COR-L47 (cell line): ENCODE results near the gene OR2H1.
"Not testable (repeated sequence)": the region's sequence is repeated elsewhere in the genome, so short reads cannot be mapped to it uniquely, and the experiment has no call there.

Experiments
- DNase-seq: peaks from one replicate; lab custom pipeline; 2025; lab: John Stamatoyannopoulos, UW

The OR2H1 gene

DNA sequence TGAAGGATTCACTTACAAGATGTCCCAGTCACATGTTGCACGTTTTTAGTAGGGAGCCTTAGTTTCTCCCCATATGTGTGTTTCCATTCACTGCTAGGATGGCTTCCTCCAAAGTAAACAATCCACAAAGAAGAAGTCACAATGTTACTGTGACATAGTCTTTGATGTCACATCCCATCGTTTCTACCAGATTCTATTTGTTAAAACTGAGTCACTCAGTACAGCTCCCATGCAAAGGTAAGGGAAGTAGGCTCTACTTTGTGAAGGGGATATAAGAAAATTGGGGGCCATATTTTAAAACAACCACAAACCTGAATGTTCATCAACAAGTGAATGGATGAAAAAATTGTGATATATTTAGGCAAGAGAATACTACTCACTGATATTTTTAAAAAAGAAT lies at the start of gene OR2H1, which contains the start of gene OR11A1:
Gene OR2H1, plus strand, starts transcription at position 185 of the 400 bp plus-strand sequence. CDS start 4,615 bp downstream, outside the sequence.
Gene OR11A1, minus strand, starts transcription at position 101 of the 400 bp plus-strand sequence. CDS start 29,430 bp downstream, outside the sequence.
- DNase-seq: no peak

DNA sequence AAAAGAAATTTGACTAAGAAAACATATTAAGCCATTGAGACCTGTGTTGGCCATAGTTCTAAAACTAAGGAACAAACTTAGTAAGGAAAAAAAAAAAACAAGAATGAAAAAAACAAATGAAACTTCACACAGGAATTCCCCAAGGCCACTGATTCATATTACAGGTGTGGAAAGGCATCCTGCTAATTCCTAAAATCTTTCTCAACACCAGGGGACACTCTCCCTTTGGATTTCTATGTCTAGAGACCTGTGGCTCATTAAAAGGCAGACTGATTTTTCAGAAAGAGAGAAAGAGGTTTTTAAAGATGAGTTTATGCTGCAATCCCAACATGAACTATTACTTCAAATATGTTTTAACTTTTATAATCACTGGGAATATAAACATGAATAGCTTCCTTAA lies 42.4 kb upstream of the OR2H1 start, which contains the start of gene OR12D1:
Gene OR12D1, plus strand, starts transcription at position 341 of the 400 bp plus-strand sequence.
- DNase-seq: no peak

DNA sequence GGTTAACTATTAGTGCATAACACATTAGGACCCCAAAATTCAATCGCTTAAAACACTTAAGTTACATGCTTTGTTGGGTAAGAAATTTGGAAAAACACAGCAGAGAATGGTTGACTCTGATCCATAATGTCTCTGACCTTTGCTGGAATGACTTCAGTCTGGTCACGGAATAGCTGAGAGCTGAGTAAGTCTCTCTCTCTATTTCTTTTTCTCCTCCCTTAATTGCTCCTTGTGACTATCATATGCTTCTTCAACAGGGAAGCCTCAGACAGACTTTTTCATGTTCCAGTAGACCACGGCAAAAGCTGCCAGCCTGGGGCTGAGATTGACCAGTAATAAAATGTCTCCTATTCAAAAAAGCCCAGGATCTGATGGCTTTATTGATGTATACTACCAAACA lies 37.4 kb upstream of the OR2H1 start:
- no peak for DNase-seq

DNA sequence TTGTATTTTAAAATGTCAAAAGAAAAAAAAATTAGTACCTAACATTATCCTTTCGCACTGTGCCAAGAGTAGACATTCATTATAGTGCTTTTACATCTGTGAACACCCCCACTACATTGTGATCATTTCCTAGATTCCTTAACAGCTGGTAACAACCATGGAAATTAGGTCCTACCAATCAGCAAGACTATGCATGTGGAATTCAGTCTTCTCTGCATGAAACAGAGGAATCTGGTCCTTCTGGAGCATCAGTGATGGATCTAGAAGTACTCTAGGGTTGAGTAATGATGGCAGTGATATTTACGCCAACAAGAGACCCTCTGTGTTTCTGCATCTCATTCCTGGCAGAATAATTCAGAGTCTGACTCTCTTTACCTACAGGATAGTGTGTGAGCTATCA lies 32.8 kb upstream of the OR2H1 start:
- DNase-seq: no peak

DNA sequence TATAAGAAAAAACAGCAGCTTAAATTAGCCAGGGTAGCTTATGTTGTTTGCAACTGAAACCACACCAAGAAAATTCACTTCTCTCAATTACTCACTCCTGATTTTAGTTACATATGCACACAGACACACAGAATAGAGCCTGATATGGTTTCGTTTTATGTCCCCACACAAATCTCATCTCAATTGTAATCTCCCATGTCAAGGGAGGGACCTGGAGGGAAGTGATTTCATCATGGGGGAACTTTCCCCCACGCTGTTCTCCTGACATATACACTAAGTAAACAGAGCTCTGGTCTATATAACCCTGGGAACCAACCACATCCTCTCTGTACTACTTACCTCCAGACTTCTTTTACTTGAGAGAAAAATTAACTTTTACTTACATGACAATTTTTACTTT lies 32.4 kb upstream of the OR2H1 start:
- DNase-seq: no peak

DNA sequence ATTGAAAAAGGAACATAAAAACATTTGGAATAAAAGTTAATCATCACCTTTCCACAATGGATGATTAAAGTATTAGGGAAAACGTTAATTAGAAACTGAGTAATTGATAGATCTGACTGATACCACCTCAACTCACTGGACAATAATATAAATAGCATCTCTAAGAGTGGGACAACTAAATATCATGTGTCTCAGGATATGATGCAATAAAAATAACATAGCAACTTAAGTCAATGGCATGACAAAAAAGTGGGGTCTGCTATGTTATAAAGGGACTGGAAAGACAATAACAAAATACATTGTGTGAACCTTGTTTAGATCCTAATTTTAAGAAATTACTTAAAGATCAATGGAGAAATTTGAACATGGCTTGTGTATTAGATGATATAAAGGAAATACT lies 31.9 kb upstream of the OR2H1 start:
- DNase-seq: no peak

DNA sequence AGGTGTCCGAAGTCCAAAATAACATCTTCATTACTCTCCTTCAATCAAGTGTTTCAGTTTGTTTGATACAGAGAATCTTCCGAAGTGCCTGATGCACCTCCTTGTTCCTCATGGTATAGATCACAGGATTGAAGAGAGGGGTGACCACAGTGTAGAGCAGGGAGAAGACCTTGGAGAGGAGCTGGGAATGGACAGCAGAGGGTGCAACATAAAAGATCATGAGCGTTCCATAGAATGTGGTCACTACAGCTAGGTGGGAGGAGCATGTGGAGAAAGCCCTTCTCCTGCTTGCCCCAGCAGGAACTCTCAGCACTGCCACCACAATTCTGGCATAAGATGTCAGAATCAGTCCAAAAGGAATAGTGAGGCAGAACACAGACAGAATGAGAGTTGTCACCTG lies 30.3 kb upstream of the OR2H1 start:
- no peak for DNase-seq

DNA sequence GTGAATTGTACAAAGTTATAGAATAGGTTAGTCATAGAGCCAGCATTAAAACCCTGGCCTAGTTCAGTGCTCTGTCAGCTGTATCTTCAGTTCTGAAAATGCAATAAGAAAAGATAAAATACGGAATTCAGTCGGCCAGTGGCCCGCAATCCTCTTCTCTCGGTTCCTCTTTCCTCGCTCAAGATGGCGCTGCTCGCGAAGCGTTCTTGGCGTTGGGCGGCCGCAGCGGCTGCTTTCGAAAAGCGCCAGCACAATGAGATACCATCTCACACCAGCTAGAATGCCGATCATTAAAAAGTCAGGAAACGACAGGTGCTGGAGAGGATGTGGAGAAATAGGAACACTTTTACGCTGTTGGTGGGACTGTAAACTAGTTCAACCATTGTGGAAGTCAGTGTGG lies 20.2 kb upstream of the OR2H1 start:
- not testable (repeated sequence) for DNase-seq

DNA sequence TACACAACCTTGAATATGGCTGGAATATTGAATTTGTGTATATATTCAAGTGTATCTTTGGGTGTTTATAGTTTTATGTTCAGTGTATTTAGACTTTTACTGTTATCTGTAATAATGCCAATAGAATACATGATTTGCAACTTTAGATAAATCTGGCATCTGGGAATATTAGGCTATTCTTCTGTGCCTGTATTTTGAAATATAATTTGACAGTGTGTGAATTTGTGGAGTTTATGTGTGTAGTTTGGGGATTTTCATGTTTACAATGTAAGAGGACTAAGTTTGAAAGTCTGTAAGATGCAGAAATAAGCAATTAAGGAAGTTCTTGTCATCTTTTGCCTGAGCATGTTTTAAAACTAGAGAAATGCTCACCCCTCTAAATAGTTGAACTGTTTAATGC lies 17.9 kb upstream of the OR2H1 start, which contains the start of gene OR10C1:
Gene OR10C1, plus strand, starts transcription at position 301 of the 400 bp plus-strand sequence. CDS start 710 bp downstream, outside the sequence.
- no peak for DNase-seq

DNA sequence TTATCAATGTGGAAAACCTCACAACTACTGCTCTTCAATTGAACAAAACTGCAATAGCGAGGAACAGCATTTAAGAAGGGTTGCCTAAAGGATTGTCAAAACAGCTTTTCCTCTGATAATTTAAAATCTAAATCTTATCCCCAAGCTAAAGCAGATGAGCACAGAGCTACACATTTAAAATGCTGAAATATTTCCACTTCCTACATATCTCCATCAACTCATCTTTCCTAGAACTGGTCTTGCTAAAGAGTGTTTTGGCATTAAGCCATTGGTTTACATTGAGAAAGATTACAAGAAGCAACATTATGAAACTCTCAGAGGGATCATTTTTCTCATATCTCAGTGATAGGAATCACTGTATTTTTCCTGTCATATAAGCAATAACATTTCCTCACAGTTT lies 14.2 kb upstream of the OR2H1 start:
- DNase-seq: no peak

DNA sequence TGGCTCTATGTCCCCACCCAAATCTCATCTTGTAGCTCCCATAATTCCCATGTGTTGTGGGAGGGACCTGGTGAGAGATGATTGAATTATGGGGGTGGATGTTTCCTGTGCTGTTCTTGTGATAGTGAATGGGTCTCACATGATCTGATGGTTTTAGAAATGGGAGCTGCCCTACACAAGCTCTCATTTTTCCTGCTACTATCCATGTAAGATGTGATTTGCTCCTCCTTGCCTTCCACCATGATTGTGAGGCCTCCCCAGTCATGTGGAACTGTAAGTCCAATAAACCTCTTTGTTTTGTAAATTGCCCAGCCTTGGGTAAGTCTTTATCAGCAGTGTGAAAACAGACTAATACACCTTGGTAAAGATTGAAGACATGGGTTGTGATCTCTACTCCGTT lies 12.9 kb upstream of the OR2H1 start:
- DNase-seq: not testable (repeated sequence)

DNA sequence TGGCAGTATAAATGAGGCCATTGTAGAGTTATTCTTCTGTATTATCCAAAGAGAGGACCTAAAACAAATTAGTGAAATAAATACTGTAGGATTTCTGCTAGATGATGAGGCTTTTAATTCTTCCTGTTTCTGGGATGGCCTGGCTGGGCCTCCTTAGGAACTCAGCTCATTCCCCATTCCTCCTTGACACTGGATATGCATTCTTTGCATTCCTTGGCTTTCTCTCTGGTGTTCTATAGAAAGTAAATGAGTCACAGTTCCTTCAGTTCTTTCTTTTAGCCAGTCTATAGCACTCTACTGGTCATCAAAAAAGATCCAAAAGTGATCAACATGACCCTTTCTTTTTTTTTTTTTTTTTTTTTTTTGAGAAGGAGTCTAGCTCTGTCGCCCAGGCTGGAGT lies 9.3 kb upstream of the OR2H1 start:
- no peak for DNase-seq

DNA sequence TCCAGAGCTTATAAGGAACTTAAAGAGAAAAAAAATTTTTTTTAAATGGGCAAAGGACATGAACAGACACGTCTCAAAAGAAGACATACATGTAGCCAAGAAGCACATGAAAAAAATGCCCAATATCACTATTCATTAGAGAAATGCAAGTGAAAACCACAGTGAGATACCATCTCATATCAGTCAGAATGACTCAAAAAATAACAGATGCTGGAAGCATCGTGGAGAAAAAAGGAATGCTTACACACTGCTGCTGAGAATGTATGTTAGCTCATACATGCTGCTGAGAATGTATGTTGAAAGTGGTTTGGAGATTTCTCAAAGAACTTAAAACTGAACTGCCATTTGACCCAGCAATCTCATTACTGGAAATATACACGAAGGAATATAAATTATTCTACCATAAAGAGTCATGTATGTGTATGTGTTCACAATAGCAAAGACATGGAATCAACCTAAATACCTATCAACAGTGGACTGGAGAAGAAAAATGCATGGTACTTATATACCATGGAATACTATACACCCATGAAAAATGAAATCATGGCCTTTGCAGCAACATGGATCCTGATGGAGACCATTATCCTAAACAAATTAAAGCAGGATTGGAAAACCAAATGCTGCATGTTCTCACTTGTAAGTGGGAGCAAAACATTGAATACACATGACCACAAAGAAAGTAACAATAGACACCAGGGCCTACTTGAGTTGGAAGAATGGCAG lies 5.3 kb upstream of the OR2H1 start:
- DNase-seq: no peak

DNA sequence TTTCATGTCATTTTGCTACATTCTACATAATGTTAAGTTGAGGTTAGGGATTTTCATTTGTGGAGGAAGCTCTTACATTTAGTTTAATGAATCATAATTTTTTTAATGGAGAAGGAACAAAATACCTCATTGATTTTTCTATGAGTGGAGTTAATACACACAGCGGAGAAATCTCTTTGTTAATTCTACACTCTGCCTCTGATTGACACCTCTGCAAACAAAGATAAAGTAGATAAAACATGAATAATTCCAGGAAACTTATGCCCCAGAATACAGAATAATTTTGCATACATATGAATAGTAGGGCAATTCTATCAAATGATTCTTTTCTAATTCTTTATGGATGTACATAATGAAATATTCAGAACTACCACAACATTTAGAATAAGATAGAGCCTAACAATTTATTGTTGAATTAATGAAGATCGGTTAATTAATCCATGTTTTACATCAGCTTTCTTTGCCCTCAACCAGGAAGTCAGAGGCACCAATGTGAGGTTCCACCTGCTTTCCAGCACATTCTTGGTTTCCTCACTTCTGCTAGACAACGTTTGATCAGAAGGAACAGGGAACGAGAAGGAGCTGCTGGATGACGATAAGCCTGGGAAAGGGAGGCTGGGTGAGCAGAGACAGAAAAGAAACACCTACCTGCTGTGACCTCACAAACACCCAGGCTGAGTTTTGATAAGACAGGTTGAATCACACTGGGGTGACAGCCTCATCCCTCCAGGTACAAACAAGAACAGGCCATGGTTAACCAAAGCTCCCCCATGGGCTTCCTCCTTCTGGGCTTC lies 4.3 kb downstream of the OR2H1 start:
- no peak for DNase-seq

DNA sequence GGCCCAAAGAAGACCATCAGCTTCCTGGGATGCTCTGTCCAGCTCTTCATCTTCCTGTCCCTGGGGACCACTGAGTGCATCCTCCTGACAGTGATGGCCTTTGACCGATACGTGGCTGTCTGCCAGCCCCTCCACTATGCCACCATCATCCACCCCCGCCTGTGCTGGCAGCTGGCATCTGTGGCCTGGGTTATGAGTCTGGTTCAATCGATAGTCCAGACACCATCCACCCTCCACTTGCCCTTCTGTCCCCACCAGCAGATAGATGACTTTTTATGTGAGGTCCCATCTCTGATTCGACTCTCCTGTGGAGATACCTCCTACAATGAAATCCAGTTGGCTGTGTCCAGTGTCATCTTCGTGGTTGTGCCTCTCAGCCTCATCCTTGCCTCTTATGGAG lies 5.1 kb downstream of the OR2H1 start:
- DNase-seq: no peak

DNA sequence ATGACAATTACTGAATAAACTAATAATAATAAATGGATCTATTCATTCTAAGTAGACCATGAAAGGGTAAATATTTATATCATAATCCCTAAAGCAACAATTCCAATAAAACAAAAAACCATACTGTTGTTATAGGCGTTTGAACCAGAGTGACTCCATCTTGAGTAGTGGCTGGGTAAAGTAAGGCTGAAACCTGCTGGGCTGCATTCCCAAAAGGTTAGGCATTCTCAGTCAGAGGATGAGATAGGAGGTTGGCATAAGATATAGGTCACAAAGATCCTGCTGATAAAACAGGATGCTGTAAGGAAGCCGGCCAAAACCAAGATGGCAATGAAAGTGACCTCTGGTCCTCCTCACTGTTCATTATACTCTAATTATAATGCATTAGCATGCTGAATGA lies 8.3 kb downstream of the OR2H1 start:
- DNase-seq: no peak

DNA sequence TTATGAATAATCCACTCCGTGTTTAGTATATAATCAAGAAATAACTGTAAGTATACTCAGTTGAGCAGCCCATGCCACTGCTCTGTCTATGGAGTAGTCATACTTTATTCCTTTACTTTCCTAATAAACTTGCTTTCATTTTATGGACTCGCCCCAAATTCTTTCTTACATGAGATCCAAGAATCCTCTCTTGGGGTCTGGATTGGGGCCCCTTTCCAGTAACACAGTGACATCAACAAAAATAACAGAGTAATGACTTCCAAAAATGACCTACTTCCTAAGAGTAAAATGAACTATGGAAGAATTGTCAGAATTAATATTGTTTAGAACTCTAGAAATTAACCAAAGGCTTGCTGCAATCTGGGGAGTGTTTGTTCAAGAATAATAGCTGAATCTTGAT lies 8.8 kb downstream of the OR2H1 start:
- no peak for DNase-seq

DNA sequence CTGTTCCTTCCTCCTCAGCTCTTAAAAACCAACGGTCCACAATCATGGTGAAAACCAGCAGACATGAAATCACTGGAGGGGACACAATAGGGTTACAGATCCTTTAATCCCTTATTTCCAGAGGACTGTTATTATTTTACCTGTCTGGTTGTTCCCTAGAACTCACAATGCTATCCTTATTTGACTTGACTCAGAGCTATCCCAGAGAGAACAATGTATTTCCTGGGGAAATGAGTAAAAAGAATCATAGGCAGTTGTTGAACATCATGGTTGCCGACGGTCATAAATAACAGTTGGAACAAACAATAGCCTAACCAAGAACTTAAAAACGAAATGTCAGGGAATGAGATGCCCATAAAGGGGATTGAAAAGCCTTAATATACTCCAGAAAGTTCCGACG lies 9.3 kb downstream of the OR2H1 start:
- no peak for DNase-seq

DNA sequence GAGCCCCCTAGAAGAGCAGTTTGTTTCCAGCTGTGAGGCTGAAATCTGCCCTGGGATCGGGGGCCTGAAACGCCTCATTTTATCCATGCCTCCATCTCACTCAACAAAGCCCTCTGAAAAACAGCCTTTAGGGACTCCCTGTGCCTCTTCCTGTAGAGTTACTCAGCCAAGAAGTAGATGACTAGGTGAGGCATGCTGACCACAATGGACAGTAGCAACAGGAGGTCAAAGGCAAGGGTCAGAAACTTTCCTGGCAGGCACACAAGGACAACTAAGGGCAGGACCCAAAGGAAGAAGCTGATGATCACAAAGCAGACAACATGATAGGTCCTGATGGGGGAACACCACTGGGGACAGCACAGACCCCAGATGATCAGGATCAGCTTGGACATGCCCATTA lies 18.0 kb downstream of the OR2H1 start:
- DNase-seq: no peak

DNA sequence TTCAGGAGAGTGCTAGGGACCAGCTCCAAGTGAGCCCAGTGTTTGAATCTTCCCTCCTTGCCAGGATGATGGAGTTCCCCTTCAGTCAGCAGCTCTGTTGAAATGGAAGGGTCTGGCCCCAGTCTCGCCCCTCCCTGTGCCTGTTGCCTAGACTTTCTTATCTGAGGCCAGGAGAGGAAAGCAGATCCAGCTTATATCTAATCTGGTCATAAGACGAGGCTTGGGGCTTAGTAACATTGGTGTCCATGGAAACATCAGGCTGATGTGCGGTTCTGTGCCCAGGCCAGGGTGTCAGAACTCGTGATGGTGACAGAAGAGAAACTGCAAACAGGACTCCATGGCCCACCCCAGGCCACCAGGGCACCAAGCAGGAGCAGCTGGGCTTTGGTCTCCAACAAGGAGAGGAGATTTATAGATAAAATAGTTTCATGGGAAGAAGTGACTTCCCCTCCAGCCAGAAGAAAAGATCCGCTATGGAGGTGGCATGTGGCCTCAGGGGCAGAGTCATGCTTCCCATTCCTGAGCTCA lies 21.0 kb downstream of the OR2H1 start:
- no peak for DNase-seq

DNA sequence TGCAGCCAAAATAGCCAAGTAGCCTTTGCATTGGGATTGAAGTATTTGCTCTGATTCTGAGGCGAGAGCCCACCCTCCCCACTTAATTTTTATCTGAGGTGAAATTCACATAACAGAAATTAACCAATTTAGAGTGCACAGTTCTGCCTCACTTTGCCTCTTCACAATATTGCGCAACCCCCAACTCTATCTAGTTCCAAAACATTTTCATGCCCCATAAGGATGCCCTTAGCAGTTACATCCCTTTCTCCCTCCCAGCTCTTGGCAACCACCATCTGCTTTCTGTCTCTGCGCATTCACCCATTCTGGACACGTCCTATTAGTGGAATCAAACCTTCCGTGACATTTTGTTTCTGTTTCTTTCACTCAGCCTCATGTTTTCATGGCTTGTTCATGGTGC lies 21.8 kb downstream of the OR2H1 start:
- DNase-seq: no peak

DNA sequence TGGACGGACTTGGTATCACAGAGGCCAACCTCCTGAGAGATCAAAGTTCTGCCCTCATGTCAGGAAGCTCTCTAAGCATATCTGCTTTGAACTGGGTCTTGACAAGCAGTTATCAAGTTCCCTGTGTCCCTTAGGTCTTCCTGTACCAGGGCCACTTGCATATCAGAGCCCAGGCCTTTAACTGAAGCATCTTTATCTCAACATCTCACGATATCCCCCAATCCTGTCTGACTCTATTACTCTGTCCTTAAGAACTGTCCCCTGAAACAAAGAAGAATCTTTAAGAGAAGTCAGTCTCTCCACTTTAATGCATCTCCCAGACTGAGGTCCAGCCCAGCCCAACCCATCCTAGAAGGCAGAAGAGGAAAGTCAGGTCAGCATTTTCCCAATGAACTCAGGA lies 22.6 kb downstream of the OR2H1 start:
- no peak for DNase-seq

DNA sequence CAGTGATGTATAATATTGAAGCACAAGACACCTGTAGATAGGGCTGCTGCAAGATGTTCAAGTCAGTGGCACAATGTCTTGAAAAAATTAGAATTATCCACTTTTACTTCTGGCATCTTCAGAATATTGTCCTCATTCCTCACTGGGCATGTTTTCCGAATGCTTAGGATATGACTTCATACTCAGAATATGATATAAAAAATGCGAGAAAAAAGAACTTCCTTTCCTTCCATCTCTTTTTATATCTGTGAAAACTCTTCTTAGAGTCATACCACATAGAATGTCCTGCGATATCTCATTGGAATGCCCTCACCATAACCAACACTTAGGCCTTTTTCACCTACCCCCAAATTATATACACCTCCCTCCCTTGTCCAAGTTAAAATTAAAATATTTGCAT lies 26.2 kb downstream of the OR2H1 start:
- no peak for DNase-seq
